ENCODE results near the gene GMDS.
A peak's percentile ranks its signal among the peaks of the same experiment; 100 is the strongest.

Gene GMDS

DNA sequence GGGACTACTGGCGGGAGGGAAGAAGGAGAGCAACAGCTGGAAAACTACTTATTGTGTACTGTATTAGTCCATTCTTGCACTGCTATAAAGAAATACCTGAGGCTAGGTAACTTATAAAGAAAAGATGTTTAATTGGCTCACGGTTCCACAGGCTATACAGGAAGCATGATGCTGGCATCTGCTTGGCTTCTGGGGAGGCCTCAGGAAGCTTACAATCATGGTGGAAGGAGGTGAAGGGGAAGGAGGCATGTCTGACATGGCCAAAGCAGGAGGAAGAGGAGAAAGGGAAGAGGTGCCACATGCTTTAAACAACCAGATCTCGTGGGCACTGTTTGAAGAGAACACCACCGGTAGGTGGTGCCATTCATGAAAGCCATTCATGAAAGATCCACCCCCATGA lies 67.3 kb downstream of the GMDS start:
- H4K8ac ChIP-seq (ENCODE audit: low read length), result no peak overlapping the region
- H2BK5ac ChIP-seq (ENCODE audit: low read depth, low read length, poor library complexity, severe bottlenecking), result no peak overlapping the region
- H3K9ac ChIP-seq (ENCODE audit: low read length), result no peak overlapping the region
- H3K14ac ChIP-seq (ENCODE audit: low read length in 2 of 2), result no peak overlapping the region
- no peak overlapping the region for H4K91ac ChIP-seq (ENCODE audit: low read length)
- H3K27me3 ChIP-seq (ENCODE audit: control insufficient read depth in 1 of 2, insufficient read depth in 1 of 2, low read length in 2 of 2), result no peaks in the 10 kb centered on the region
- no peak overlapping the region for H3K4me3 ChIP-seq (ENCODE audit: insufficient read depth in 1 of 2, low read depth in 1 of 2, low read length in 2 of 2)
- no peak overlapping the region for H3K23ac ChIP-seq (ENCODE audit: low read length in 2 of 2)
- DNase-seq, result no peak
- no peaks in the 10 kb centered on the region for H3K9me3 ChIP-seq (ENCODE audit: control insufficient read depth, low read length)
- no peak overlapping the region for H3K18ac ChIP-seq (ENCODE audit: low read depth in 1 of 2, low read length in 2 of 2)
- peaks cover 21% of the 10 kb centered on the region for H3K79me1 ChIP-seq (replicated peaks; ENCODE audit: low read length, poor library complexity, severe bottlenecking)
- H3K4me2 ChIP-seq (ENCODE audit: low read length, poor library complexity, severe bottlenecking), result no peak overlapping the region
- no peaks in the 10 kb centered on the region for H3K36me3 ChIP-seq (ENCODE audit: control insufficient read depth in 1 of 2, insufficient read depth in 2 of 2, low read depth in 1 of 2, low read length in 2 of 2)
- H3K4me1 ChIP-seq (ENCODE audit: control insufficient read depth, insufficient read depth, low read depth, low read length), result peaks cover 3% of the 10 kb centered on the region
- H2BK15ac ChIP-seq (ENCODE audit: low read depth, poor library complexity, severe bottlenecking), result no peak overlapping the region
- H3K4ac ChIP-seq (ENCODE audit: low read depth in 1 of 2, low read length in 2 of 2), result no peak overlapping the region
- no peak overlapping the region for H3K27ac ChIP-seq (ENCODE audit: low read length, poor library complexity, severe bottlenecking)
- no peak overlapping the region for H2AFZ ChIP-seq (ENCODE audit: low read depth, low read length)
- no peak overlapping the region for H2BK12ac ChIP-seq (ENCODE audit: low read length in 2 of 2)
- H2AK5ac ChIP-seq (ENCODE audit: low read length, severe bottlenecking), result no peak overlapping the region
- WGBS, result over 99% methylated on average over 4 of the region's 4 CpGs
- no peak overlapping the region for H2BK120ac ChIP-seq (ENCODE audit: low read depth, low read length)

GRCh38 chr6:2175825-2176224 lies 69.6 kb downstream of the GMDS start:
- no peak overlapping the region for H3K14ac ChIP-seq (ENCODE audit: low read length in 2 of 2)
- H3K79me1 ChIP-seq (replicated peaks; ENCODE audit: low read length, poor library complexity, severe bottlenecking), result peaks cover 19% of the 10 kb centered on the region
- no peak overlapping the region for H3K27ac ChIP-seq (ENCODE audit: low read length, poor library complexity, severe bottlenecking)
- no peak overlapping the region for H2BK5ac ChIP-seq (ENCODE audit: low read depth, low read length, poor library complexity, severe bottlenecking)
- H2BK15ac ChIP-seq (ENCODE audit: low read depth, poor library complexity, severe bottlenecking), result no peak overlapping the region
- H3K27me3 ChIP-seq (ENCODE audit: control insufficient read depth in 1 of 2, insufficient read depth in 1 of 2, low read length in 2 of 2), result no peaks in the 10 kb centered on the region
- H4K8ac ChIP-seq (ENCODE audit: low read length), result no peak overlapping the region
- H2AFZ ChIP-seq (ENCODE audit: low read depth, low read length), result no peak overlapping the region
- H3K4ac ChIP-seq (ENCODE audit: low read depth in 1 of 2, low read length in 2 of 2), result no peak overlapping the region
- H3K9me3 ChIP-seq (ENCODE audit: control insufficient read depth, low read length), result no peaks in the 10 kb centered on the region
- no peak for DNase-seq
- WGBS, result 93% methylated on average over 2 of the region's 2 CpGs
- no peak overlapping the region for H2BK120ac ChIP-seq (ENCODE audit: low read depth, low read length)
- no peak overlapping the region for H3K4me2 ChIP-seq (ENCODE audit: low read length, poor library complexity, severe bottlenecking)
- no peaks in the 10 kb centered on the region for H3K36me3 ChIP-seq (ENCODE audit: control insufficient read depth in 1 of 2, insufficient read depth in 2 of 2, low read depth in 1 of 2, low read length in 2 of 2)
- peak overlapping the region; percentile 86 for H2AK5ac ChIP-seq (ENCODE audit: low read length, severe bottlenecking)
- H4K91ac ChIP-seq (ENCODE audit: low read length), result no peak overlapping the region
- no peak overlapping the region for H3K9ac ChIP-seq (ENCODE audit: low read length)
- no peak overlapping the region for H3K4me3 ChIP-seq (ENCODE audit: insufficient read depth in 1 of 2, low read depth in 1 of 2, low read length in 2 of 2)
- peaks cover 3% of the 10 kb centered on the region for H3K4me1 ChIP-seq (ENCODE audit: control insufficient read depth, insufficient read depth, low read depth, low read length)
- no peak overlapping the region for H3K23ac ChIP-seq (ENCODE audit: low read length in 2 of 2)
- no peak overlapping the region for H3K18ac ChIP-seq (ENCODE audit: low read depth in 1 of 2, low read length in 2 of 2)
- H2BK12ac ChIP-seq (ENCODE audit: low read length in 2 of 2), result no peak overlapping the region

DNA sequence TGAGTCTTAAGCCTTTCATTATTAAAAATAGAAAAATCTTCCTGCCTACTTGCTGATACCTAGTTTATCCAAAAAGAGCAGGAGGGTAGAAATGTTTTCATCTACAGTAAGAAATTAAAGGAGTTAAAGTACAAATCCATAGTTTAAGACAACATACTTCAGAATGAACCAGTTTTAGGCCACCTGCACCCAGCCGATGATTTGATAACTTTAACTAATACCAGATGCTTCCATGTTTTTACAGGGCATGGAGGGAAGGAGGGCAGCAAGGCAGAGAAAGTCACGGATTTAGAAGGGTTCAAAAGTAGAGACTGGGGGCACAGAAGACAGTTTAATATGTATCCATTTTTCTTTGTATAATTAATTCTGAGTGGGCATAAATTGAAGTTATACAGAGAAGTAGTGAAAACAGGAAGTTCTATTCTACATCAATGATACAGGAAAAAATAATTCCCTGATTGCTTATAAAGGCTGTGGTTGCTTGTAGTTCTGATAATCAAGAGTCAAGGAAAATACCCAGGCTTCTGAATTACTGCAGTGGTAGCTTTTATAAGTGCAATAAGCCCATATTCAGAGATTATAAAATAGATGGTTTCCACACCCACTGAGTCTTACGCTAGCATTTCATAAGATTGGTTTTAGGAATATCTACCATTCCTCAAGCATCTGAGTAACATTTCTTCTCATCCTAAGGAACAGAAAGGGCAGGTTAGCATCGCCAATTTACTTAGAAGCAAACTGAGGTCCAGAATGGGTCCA lies 72.0 kb downstream of the GMDS start:
- no peak overlapping the region for H2BK120ac ChIP-seq (ENCODE audit: low read depth, low read length)
- no peak overlapping the region for H2BK5ac ChIP-seq (ENCODE audit: low read depth, low read length, poor library complexity, severe bottlenecking)
- peaks cover 23% of the 10 kb centered on the region for H3K79me1 ChIP-seq (replicated peaks; ENCODE audit: low read length, poor library complexity, severe bottlenecking)
- H4K91ac ChIP-seq (ENCODE audit: low read length), result no peak overlapping the region
- H3K4me3 ChIP-seq (ENCODE audit: insufficient read depth in 1 of 2, low read depth in 1 of 2, low read length in 2 of 2), result no peak overlapping the region
- no peak overlapping the region for H3K4ac ChIP-seq (ENCODE audit: low read depth in 1 of 2, low read length in 2 of 2)
- no peak overlapping the region for H3K18ac ChIP-seq (ENCODE audit: low read depth in 1 of 2, low read length in 2 of 2)
- no peak overlapping the region for H3K4me2 ChIP-seq (ENCODE audit: low read length, poor library complexity, severe bottlenecking)
- no peaks in the 10 kb centered on the region for H3K9me3 ChIP-seq (ENCODE audit: control insufficient read depth, low read length)
- no peak overlapping the region for H2BK15ac ChIP-seq (ENCODE audit: low read depth, poor library complexity, severe bottlenecking)
- H3K23ac ChIP-seq (ENCODE audit: low read length in 2 of 2), result no peak overlapping the region
- H2BK12ac ChIP-seq (ENCODE audit: low read length in 2 of 2), result no peak overlapping the region
- H3K14ac ChIP-seq (ENCODE audit: low read length in 2 of 2), result no peak overlapping the region
- no peak overlapping the region for H3K9ac ChIP-seq (ENCODE audit: low read length)
- no peak overlapping the region for H2AFZ ChIP-seq (ENCODE audit: low read depth, low read length)
- DNase-seq, result no peak
- 100% methylated on average over 3 of the region's 4 CpGs for WGBS
- H3K36me3 ChIP-seq (ENCODE audit: control insufficient read depth in 1 of 2, insufficient read depth in 2 of 2, low read depth in 1 of 2, low read length in 2 of 2), result no peaks in the 10 kb centered on the region
- no peak overlapping the region for H4K8ac ChIP-seq (ENCODE audit: low read length)
- H3K27ac ChIP-seq (ENCODE audit: low read length, poor library complexity, severe bottlenecking), result no peak overlapping the region
- H2AK5ac ChIP-seq (ENCODE audit: low read length, severe bottlenecking), result no peak overlapping the region
- peaks cover 6% of the 10 kb centered on the region for H3K4me1 ChIP-seq (ENCODE audit: control insufficient read depth, insufficient read depth, low read depth, low read length)
- no peaks in the 10 kb centered on the region for H3K27me3 ChIP-seq (ENCODE audit: control insufficient read depth in 1 of 2, insufficient read depth in 1 of 2, low read length in 2 of 2)

GRCh38 chr6:2171728-2172127 lies 73.7 kb downstream of the GMDS start:
- Histone ChIP-seq H3K27ac (ENCODE audit: low read length, poor library complexity, severe bottlenecking) (no peak overlapping the region), H3K23ac (ENCODE audit: low read length in 2 of 2) (no peak overlapping the region), H2AK5ac (ENCODE audit: low read length, severe bottlenecking) (no peak overlapping the region), H2BK120ac (ENCODE audit: low read depth, low read length) (no peak overlapping the region), H2BK15ac (ENCODE audit: low read depth, poor library complexity, severe bottlenecking) (no peak overlapping the region), H4K8ac (ENCODE audit: low read length) (no peak overlapping the region), H3K9me3 (ENCODE audit: control insufficient read depth, low read length) (no peaks in the 10 kb centered on the region), H3K36me3 (ENCODE audit: control insufficient read depth in 1 of 2, insufficient read depth in 2 of 2, low read depth in 1 of 2, low read length in 2 of 2) (no peaks in the 10 kb centered on the region), H3K9ac (ENCODE audit: low read length) (no peak overlapping the region), H3K4me2 (ENCODE audit: low read length, poor library complexity, severe bottlenecking) (no peak overlapping the region), H3K18ac (ENCODE audit: low read depth in 1 of 2, low read length in 2 of 2) (no peak overlapping the region), H3K14ac (ENCODE audit: low read length in 2 of 2) (no peak overlapping the region), H4K91ac (ENCODE audit: low read length) (no peak overlapping the region), H2BK12ac (ENCODE audit: low read length in 2 of 2) (no peak overlapping the region), H3K4me1 (ENCODE audit: control insufficient read depth, insufficient read depth, low read depth, low read length) (peaks cover 10% of the 10 kb centered on the region), H2BK5ac (ENCODE audit: low read depth, low read length, poor library complexity, severe bottlenecking) (no peak overlapping the region), H3K79me1 (replicated peaks; ENCODE audit: low read length, poor library complexity, severe bottlenecking) (peaks cover 20% of the 10 kb centered on the region), H3K4me3 (ENCODE audit: insufficient read depth in 1 of 2, low read depth in 1 of 2, low read length in 2 of 2) (no peak overlapping the region), H3K27me3 (ENCODE audit: control insufficient read depth in 1 of 2, insufficient read depth in 1 of 2, low read length in 2 of 2) (no peaks in the 10 kb centered on the region), H2AFZ (ENCODE audit: low read depth, low read length) (no peak overlapping the region), H3K4ac (ENCODE audit: low read depth in 1 of 2, low read length in 2 of 2) (no peak overlapping the region)
- DNase-seq, result no peak
- 73% methylated on average over 3 of the region's 5 CpGs for WGBS

All from mesenchymal stem cell (in vitro differentiated cells and primary cell).